Measurements from ENCODE around the gene OAT.

The OAT gene

DNA sequence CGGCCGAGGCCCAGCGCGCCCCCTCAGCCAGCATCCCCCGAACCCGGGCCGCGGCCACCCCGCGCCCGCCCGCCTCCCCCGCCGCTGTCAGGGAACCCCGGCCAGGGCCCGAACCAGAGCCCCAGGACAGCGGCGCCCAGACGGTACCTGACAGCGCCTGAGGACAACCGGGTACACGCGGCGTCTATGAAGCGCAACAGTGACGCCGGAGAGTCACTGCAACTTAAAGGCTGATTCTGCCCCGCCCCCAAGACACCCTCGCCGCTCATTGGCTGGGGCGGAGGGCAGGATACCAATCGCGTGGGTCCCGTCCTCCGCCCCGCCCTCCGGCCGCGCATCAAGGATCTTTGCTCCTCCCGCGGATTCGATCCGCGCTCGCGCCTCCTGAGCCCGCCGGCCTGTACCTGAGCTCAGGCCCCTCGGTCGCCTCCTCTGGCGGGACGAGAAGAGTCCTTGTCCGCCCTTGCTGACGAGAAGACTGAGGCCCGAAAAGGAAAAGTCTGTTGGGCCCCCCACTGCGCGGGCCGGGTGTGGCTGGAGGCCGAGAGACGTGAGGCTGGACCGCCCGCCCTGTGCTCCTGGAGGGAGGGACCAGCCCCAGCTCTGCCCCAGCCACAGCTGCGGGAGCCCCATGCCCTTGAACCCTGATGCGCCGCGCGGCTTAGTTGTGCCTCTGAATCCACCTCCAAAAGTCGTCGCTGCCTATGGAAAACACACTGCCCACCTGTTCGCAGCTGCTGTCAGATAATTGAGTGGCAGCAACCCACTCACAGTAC is at the start of gene OAT:
OAT (minus strand) TSS at position 198 of the 776 bp plus-strand sequence. CDS start 6,752 bp downstream, outside the sequence.
- Histone ChIP-seq H3K9ac (ENCODE audit: low read depth in 1 of 2, low read length in 2 of 2) (peak within 1 kb of the TSS; percentile 63 to 76), H3K4me3 (ENCODE audit: low read length in 2 of 2) (peak within 1 kb of the TSS; percentile 75 to 76), H3K27ac (ENCODE audit: low read depth in 2 of 2, low read length in 2 of 2) (peak within 1 kb of the TSS; percentile 76 to 82), H3K4me1 (ENCODE audit: control insufficient read depth in 2 of 2, insufficient read depth in 2 of 2, low read length in 2 of 2) (peaks cover 11 to 13% of the 10 kb centered on the region in 2 donors), H3K36me3 (ENCODE audit: control insufficient read depth in 2 of 2, insufficient read depth in 2 of 2, low read length in 2 of 2) (no peaks in the 10 kb centered on the region), H3K9me3 (ENCODE audit: control insufficient read depth in 2 of 2, low read length in 2 of 2) (no peaks in the 10 kb centered on the region), H3K27me3 (ENCODE audit: control insufficient read depth in 2 of 2, insufficient read depth in 2 of 2, low read length in 2 of 2) (peaks cover 0 to 5% of the 10 kb centered on the region in 2 donors)

- Histone ChIP-seq H3K27me3 (ENCODE audit: control insufficient read depth in 2 of 2, insufficient read depth in 2 of 2, low read length in 2 of 2) (no peaks in the 10 kb centered on the region), H3K27ac (ENCODE audit: low read depth in 2 of 2, low read length in 2 of 2) (no peak overlapping the region), H3K4me3 (ENCODE audit: low read length in 2 of 2) (no peak overlapping the region), H3K9me3 (ENCODE audit: control insufficient read depth in 2 of 2, low read length in 2 of 2) (no peaks in the 10 kb centered on the region), H3K36me3 (ENCODE audit: control insufficient read depth in 2 of 2, insufficient read depth in 2 of 2, low read length in 2 of 2) (no peaks in the 10 kb centered on the region), H3K9ac (ENCODE audit: low read depth in 1 of 2, low read length in 2 of 2) (no peak overlapping the region), H3K4me1 (ENCODE audit: control insufficient read depth in 2 of 2, insufficient read depth in 2 of 2, low read length in 2 of 2) (peaks cover 7 to 12% of the 10 kb centered on the region in 2 donors)
These were observed 48.4 kb upstream of the OAT start for GRCh38 chr10:124467165-124467564.

GRCh38 chr10:124465777-124466488 is 47.2 kb upstream of the OAT start:
- H3K36me3 ChIP-seq (ENCODE audit: control insufficient read depth in 2 of 2, insufficient read depth in 2 of 2, low read length in 2 of 2): no peaks in the 10 kb centered on the region
- no peaks in the 10 kb centered on the region for H3K9me3 ChIP-seq (ENCODE audit: control insufficient read depth in 2 of 2, low read length in 2 of 2)
- no peak overlapping the region for H3K9ac ChIP-seq (ENCODE audit: low read depth in 1 of 2, low read length in 2 of 2)
- H3K27ac ChIP-seq (ENCODE audit: low read depth in 2 of 2, low read length in 2 of 2): no peak overlapping the region
- H3K4me1 ChIP-seq (ENCODE audit: control insufficient read depth in 2 of 2, insufficient read depth in 2 of 2, low read length in 2 of 2): peaks cover 7 to 12% of the 10 kb centered on the region in 2 donors
- no peak overlapping the region for H3K4me3 ChIP-seq (ENCODE audit: low read length in 2 of 2)
- no peaks in the 10 kb centered on the region for H3K27me3 ChIP-seq (ENCODE audit: control insufficient read depth in 2 of 2, insufficient read depth in 2 of 2, low read length in 2 of 2)

DNA sequence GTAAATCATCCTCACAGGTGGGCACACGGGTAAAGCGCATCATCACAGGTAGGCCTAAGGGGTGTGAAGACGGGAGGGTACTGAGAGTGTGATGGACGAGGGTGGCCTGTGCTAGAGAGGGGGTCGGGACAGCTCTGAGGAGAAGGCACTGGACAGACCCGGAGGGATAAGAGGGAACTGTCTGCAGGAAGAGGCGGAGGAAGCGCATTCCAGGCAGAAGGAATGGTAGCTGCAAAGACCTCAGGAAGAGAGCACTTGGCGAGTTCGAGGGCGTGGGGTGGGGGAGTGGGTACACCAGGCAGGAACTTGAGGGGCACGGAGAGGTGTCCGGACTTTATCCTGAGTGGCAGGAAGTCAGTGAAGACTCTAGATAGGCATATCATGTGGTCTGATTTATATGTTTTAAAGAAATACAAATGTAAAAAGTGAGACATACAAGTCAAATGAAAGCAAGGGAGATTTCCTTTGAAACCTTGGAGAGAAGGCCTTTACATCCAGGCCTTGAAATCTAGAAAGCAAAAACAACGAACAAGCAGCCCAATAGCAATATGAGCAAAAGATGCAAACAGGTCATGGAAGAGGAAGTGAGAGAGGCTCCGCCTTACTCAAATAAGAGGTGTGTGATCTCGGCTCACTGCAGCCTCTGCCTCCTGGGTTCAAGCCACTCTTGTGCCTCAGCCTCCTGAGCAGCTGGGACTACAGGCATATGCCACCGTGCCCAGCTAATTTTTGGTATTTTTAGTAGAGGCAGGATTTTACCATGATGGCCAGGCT is 46.5 kb upstream of the OAT start:
- Histone ChIP-seq H3K4me3 (ENCODE audit: low read length in 2 of 2) (no peak overlapping the region), H3K36me3 (ENCODE audit: control insufficient read depth in 2 of 2, insufficient read depth in 2 of 2, low read length in 2 of 2) (no peaks in the 10 kb centered on the region), H3K9me3 (ENCODE audit: control insufficient read depth in 2 of 2, low read length in 2 of 2) (no peaks in the 10 kb centered on the region), H3K9ac (ENCODE audit: low read depth in 1 of 2, low read length in 2 of 2) (no peak overlapping the region), H3K27me3 (ENCODE audit: control insufficient read depth in 2 of 2, insufficient read depth in 2 of 2, low read length in 2 of 2) (no peaks in the 10 kb centered on the region), H3K27ac (ENCODE audit: low read depth in 2 of 2, low read length in 2 of 2) (peak overlapping the region in 1 of 2 donors; percentile 6), H3K4me1 (ENCODE audit: control insufficient read depth in 2 of 2, insufficient read depth in 2 of 2, low read length in 2 of 2) (peaks cover 3 to 12% of the 10 kb centered on the region in 2 donors)

DNA sequence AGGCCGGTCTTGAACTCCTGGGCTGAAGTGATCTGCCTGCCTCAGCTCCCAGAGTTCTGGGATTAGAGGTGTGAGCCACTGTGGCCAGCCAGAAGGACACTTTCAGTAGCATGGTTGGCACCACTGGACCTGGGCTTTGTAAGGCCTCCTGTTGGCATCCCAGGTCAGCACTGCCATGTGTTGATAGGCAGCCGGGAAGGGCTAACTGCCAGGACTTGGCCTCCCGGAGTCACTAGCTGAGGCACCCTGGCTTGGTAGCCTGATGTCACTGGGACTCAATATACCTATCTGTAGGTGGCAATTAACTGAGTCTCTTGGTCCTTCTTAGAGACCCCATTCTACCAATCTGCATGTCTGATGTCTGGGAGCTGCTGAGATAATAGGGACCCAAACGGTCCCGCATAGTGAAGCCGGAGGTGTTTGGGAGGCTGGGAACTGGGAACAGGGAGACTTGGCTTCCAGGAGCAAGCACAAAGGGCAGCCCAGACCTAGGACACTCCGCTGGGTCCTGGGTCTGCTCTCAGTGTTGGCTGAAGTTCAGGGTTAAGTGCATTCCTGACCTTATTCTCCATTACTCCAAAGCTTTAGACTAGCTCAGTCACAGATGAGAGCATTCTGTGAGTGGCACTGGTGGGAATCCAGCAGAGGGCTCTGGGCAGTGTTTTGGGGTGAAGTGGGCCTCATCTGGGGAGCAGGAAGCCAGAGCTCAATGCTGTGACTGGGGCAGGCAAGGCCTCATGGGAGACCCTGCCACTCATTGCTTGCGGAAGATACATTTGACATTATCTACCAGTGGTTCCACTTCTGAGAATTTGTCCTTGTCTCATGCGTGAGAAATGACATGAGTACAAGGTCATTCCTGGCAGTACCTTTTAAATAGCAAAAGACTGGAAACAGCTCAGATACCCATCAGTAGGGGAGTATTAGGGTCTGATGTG is 45.6 kb upstream of the OAT start:
- Histone ChIP-seq H3K9me3 (ENCODE audit: control insufficient read depth in 2 of 2, low read length in 2 of 2) (no peaks in the 10 kb centered on the region), H3K27ac (ENCODE audit: low read depth in 2 of 2, low read length in 2 of 2) (peak overlapping the region in 1 of 2 donors; percentile 6), H3K4me1 (ENCODE audit: control insufficient read depth in 2 of 2, insufficient read depth in 2 of 2, low read length in 2 of 2) (peaks cover 3 to 12% of the 10 kb centered on the region in 2 donors), H3K4me3 (ENCODE audit: low read length in 2 of 2) (no peak overlapping the region), H3K36me3 (ENCODE audit: control insufficient read depth in 2 of 2, insufficient read depth in 2 of 2, low read length in 2 of 2) (no peaks in the 10 kb centered on the region), H3K9ac (ENCODE audit: low read depth in 1 of 2, low read length in 2 of 2) (no peak overlapping the region), H3K27me3 (ENCODE audit: control insufficient read depth in 2 of 2, insufficient read depth in 2 of 2, low read length in 2 of 2) (no peaks in the 10 kb centered on the region)

DNA sequence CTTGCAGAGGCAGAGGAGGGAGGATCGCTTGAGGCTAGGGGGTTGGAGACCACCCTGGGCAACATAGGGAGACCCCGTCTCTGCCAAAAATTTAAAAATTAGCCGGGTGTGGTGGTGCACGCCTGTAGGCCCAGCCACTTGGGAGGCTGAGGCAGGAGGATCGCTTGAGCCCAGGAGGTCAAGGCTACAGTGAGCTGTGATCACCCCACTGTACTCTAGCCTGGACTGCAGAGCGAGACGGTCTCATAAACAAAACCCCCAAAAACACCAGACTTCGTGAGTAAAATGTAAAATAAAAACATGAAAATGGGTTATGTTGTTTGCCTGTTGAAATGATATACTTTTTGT is 43.6 kb upstream of the OAT start:
- Histone ChIP-seq H3K4me3 (ENCODE audit: low read length in 2 of 2) (peak overlapping the region; percentile 85), H3K9me3 (ENCODE audit: control insufficient read depth in 2 of 2, low read length in 2 of 2) (no peaks in the 10 kb centered on the region), H3K36me3 (ENCODE audit: control insufficient read depth in 2 of 2, insufficient read depth in 2 of 2, low read length in 2 of 2) (no peaks in the 10 kb centered on the region), H3K4me1 (ENCODE audit: control insufficient read depth in 2 of 2, insufficient read depth in 2 of 2, low read length in 2 of 2) (peaks cover 3 to 12% of the 10 kb centered on the region in 2 donors), H3K27me3 (ENCODE audit: control insufficient read depth in 2 of 2, insufficient read depth in 2 of 2, low read length in 2 of 2) (no peaks in the 10 kb centered on the region), H3K27ac (ENCODE audit: low read depth in 2 of 2, low read length in 2 of 2) (peak overlapping the region; percentile 67 to 85), H3K9ac (ENCODE audit: low read depth in 1 of 2, low read length in 2 of 2) (peak overlapping the region; percentile 63 to 64)

- peaks cover 3 to 12% of the 10 kb centered on the region in 2 donors for H3K4me1 ChIP-seq (ENCODE audit: control insufficient read depth in 2 of 2, insufficient read depth in 2 of 2, low read length in 2 of 2)
- H3K27me3 ChIP-seq (ENCODE audit: control insufficient read depth in 2 of 2, insufficient read depth in 2 of 2, low read length in 2 of 2): no peaks in the 10 kb centered on the region
- no peaks in the 10 kb centered on the region for H3K9me3 ChIP-seq (ENCODE audit: control insufficient read depth in 2 of 2, low read length in 2 of 2)
- no peaks in the 10 kb centered on the region for H3K36me3 ChIP-seq (ENCODE audit: control insufficient read depth in 2 of 2, insufficient read depth in 2 of 2, low read length in 2 of 2)
- peak within 1 kb of the TSS; percentile 85 for H3K4me3 ChIP-seq (ENCODE audit: low read length in 2 of 2)
- H3K9ac ChIP-seq (ENCODE audit: low read depth in 1 of 2, low read length in 2 of 2): peak within 1 kb of the TSS; percentile 64 to 83
- H3K27ac ChIP-seq (ENCODE audit: low read depth in 2 of 2, low read length in 2 of 2): peak within 1 kb of the TSS; percentile 67 to 85
These were observed 43.1 kb upstream of the OAT start, which contains the start of gene LHPP for GRCh38 chr10:124461642-124462347. Gene LHPP (plus strand): TSS chr10:124461823. CDS start chr10:124461863, 40 bp downstream.

GRCh38 chr10:124460144-124460543 is 41.4 kb upstream of the OAT start:
- peaks cover 3 to 4% of the 10 kb centered on the region in 2 donors for H3K4me1 ChIP-seq (ENCODE audit: control insufficient read depth in 2 of 2, insufficient read depth in 2 of 2, low read length in 2 of 2)
- H3K4me3 ChIP-seq (ENCODE audit: low read length in 2 of 2): no peak overlapping the region
- H3K27ac ChIP-seq (ENCODE audit: low read depth in 2 of 2, low read length in 2 of 2): no peak overlapping the region
- H3K27me3 ChIP-seq (ENCODE audit: control insufficient read depth in 2 of 2, insufficient read depth in 2 of 2, low read length in 2 of 2): peaks cover 6 to 9% of the 10 kb centered on the region in 2 donors
- H3K9me3 ChIP-seq (ENCODE audit: control insufficient read depth in 2 of 2, low read length in 2 of 2): no peaks in the 10 kb centered on the region
- H3K36me3 ChIP-seq (ENCODE audit: control insufficient read depth in 2 of 2, insufficient read depth in 2 of 2, low read length in 2 of 2): no peaks in the 10 kb centered on the region
- H3K9ac ChIP-seq (ENCODE audit: low read depth in 1 of 2, low read length in 2 of 2): no peak overlapping the region

- H3K27ac ChIP-seq (ENCODE audit: low read depth in 2 of 2, low read length in 2 of 2): no peak overlapping the region
- no peaks in the 10 kb centered on the region for H3K9me3 ChIP-seq (ENCODE audit: control insufficient read depth in 2 of 2, low read length in 2 of 2)
- no peaks in the 10 kb centered on the region for H3K36me3 ChIP-seq (ENCODE audit: control insufficient read depth in 2 of 2, insufficient read depth in 2 of 2, low read length in 2 of 2)
- H3K9ac ChIP-seq (ENCODE audit: low read depth in 1 of 2, low read length in 2 of 2): no peak overlapping the region
- H3K4me3 ChIP-seq (ENCODE audit: low read length in 2 of 2): no peak overlapping the region
- peaks cover 11 to 14% of the 10 kb centered on the region in 2 donors for H3K27me3 ChIP-seq (ENCODE audit: control insufficient read depth in 2 of 2, insufficient read depth in 2 of 2, low read length in 2 of 2)
- H3K4me1 ChIP-seq (ENCODE audit: control insufficient read depth in 2 of 2, insufficient read depth in 2 of 2, low read length in 2 of 2): peaks cover 0 to 3% of the 10 kb centered on the region in 2 donors
These were observed 40.7 kb upstream of the OAT start for GRCh38 chr10:124459395-124459794.
